K562 (cell line): Measurements from ENCODE around the gene PRR5. TPM values are rescaled to one million over a fixed set of nuclear protein-coding genes. Genes with fewer than 3 reads are reported as not detected.

Source experiments
- CCAR2 ChIP-seq: fragments of 200-400 bp; formaldehyde crosslinking; IDR thresholded peaks from 2 replicates; pipeline ENCODE4 v1.6.1; 2017; ENCODE audit warnings: mild to moderate bottlenecking, low read depth, low read length
- CLOCK ChIP-seq: fragments of 250-450 bp; sonication (Bioruptor Pico); IDR thresholded peaks from 2 replicates; pipeline ENCODE4 v1.4.0; 2020; ENCODE audit warnings: mild to moderate bottlenecking, moderate library complexity, borderline replicate concordance
- HBP1 ChIP-seq: fragments of 450-650 bp; formaldehyde crosslinking; IDR thresholded peaks from 2 replicates; pipeline ENCODE4 v1.4.0; 2022; ENCODE audit warnings: missing genetic modification characterization
- HNRNPH1 ChIP-seq: fragments of 200-400 bp; formaldehyde crosslinking; optimal IDR thresholded peaks from 2 replicates; pipeline ENCODE3; 2017; ENCODE audit warnings: low read depth, mild to moderate bottlenecking, low read length, moderate library complexity
- IRF2 ChIP-seq: sonication (generic); formaldehyde crosslinking; IDR thresholded peaks from 2 replicates; pipeline ENCODE4 v1.8.1; 2022; ENCODE audit warnings: mild to moderate bottlenecking, missing genetic modification reagents
- MEF2A ChIP-seq: IDR thresholded peaks from 2 replicates; pipeline ENCODE4 v1.6.1; 2011; ENCODE audit warnings: low read depth, mild to moderate bottlenecking, low read length, moderate library complexity; ENCODE audit not compliant: control insufficient read depth
- MYBL2 ChIP-seq, 2 experiments: fragments of 450-650 bp in 1 of 2; sonication (generic) in 1 of 2; formaldehyde crosslinking in 1 of 2; IDR thresholded peaks; 2 replicates each; pipeline versions ENCODE4 v1.6.1 to v1.8.1; 2017 to 2022; ENCODE audit warnings: borderline replicate concordance in 1 of 2, inconsistent platforms in 1 of 2, low read depth in 1 of 2, mild to moderate bottlenecking in 1 of 2, missing genetic modification reagents in 1 of 2, moderate library complexity in 1 of 2
- NCOA6 ChIP-seq: fragments of 450-650 bp; IDR thresholded peaks from 2 replicates; pipeline ENCODE4 v1.6.1; 2017; ENCODE audit warnings: mild to moderate bottlenecking
- RBBP5 ChIP-seq: fragments of 200-600 bp; sonication (generic); IDR thresholded peaks from 2 replicates; pipeline ENCODE4 v1.6.1; 2012; ENCODE audit warnings: borderline replicate concordance, mild to moderate bottlenecking, low read length, control low read depth, inconsistent platforms; ENCODE audit not compliant: insufficient read depth, poor library complexity, severe bottlenecking
- ZBTB49 ChIP-seq: sonication (generic); formaldehyde crosslinking; IDR thresholded peaks from 2 replicates; pipeline ENCODE4 v1.8.0; 2022; ENCODE audit warnings: missing genetic modification reagents, mild to moderate bottlenecking, borderline replicate concordance
- ZNF592 ChIP-seq: fragments of 450-650 bp; IDR thresholded peaks from 2 replicates; pipeline ENCODE4 v1.6.1; 2017; ENCODE audit warnings: antibody characterized with exemption, mild to moderate bottlenecking
- polyA plus RNA-seq, 8 experiments: library from polyadenylated mRNA; depleted of rRNA in 4 of 8; stranded (reverse) in 5 of 8; unstranded in 3 of 8; fragments of >200 nt; fragmentation: Nextera tagmentation in 2 of 8; fragmentation: Illumina TruSeq in 1 of 8; extraction: Ambion mirVana in 2 of 8; extraction: Trizol in 1 of 8; gene quantifications; 2 replicates each; pipeline versions ENCODE4 v1.2.1 to v1.2.3, GENCODE V29; 2011 to 2014; ENCODE audit warnings: inconsistent platforms in 1 of 8, missing spikeins in 1 of 8
- total RNA-seq, 7 experiments: library from RNA; depleted of rRNA in 6 of 7; stranded (reverse); fragments of >200 nt in 6 of 7; fragmentation: Illumina TruSeq in 2 of 7; extraction: Trizol in 2 of 7; gene quantifications; 2 replicates each; pipeline versions ENCODE4 v1.2.1 to v1.2.3, GENCODE V29; 2011 to 2021; ENCODE audit warnings: low replicate concordance in 1 of 7

The PRR5 gene
- total and polyA plus RNA-seq, 9 of the 15 experiments (the other 6 are each of a cell fraction or from before 2014, with no cell fraction given): 0.13 to 21.0 (median 7.5) TPM

GRCh38 chr22:44684506-44685383, 17.3 kb upstream of the PRR5 start (continued):
- TF ChIP-seq ZNF592 (peak; percentile 55), NCOA6 (no peak), MYBL2 (IDR thresholded peaks at IDR 0.05; ENCODE audit: low read depth) (no peak), MYBL2 (CRISPR knock-in tag; IDR thresholded peaks at IDR 0.05; ENCODE audit: borderline replicate concordance) (no peak), MEF2A (no peak), HNRNPH1 (no peak), CCAR2 (no peak), HBP1 (CRISPR knock-in tag) (no peak), CLOCK (CRISPR knock-in tag) (no peak), RBBP5 (no peak), IRF2 (CRISPR knock-in tag) (no peak), ZBTB49 (CRISPR knock-in tag) (no peak)
